Lower leg skin (tissue), 3 donors: ENCODE measurements around the gene CELF2.

ENCODE experiments used
- POLR2A ChIP-seq, 2 donors: fragments of 450-650 bp; IDR thresholded peaks; one replicate each; pipeline ENCODE4 v1.6.1; 2016 to 2017; ENCODE audit warnings: antibody characterized with exemption in 2 of 2, mild to moderate bottlenecking in 1 of 2, moderate library complexity in 1 of 2
- TF ChIP-seq, protein P1 (sequence below), 3 donors: fragments of 450-650 bp; IDR thresholded peaks; one replicate each; pipeline ENCODE4 v1.5.1; 2016; ENCODE audit warnings: antibody characterized with exemption in 3 of 3, mild to moderate bottlenecking in 3 of 3, moderate library complexity in 2 of 3

DNA sequence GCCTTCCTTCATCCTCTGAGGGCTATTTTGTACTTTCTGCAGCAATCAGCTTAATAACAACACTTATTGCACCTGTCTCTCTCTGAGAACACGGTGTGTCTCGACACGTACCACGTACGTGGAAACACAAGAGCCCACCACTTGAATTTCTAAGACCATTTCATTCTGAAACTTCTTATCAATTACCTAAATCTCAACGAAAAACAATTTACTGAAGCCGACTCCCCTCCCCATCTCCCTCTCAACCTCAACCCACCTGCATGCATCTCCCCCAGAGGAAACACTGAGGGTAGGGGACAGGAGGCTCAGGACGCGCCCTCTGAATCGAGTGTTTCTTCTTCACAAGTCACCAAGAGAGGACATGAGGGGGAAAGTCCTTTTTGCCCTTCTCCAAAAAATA lies 315.2 kb downstream of the CELF2 start:
- TF ChIP-seq, protein P1, sequence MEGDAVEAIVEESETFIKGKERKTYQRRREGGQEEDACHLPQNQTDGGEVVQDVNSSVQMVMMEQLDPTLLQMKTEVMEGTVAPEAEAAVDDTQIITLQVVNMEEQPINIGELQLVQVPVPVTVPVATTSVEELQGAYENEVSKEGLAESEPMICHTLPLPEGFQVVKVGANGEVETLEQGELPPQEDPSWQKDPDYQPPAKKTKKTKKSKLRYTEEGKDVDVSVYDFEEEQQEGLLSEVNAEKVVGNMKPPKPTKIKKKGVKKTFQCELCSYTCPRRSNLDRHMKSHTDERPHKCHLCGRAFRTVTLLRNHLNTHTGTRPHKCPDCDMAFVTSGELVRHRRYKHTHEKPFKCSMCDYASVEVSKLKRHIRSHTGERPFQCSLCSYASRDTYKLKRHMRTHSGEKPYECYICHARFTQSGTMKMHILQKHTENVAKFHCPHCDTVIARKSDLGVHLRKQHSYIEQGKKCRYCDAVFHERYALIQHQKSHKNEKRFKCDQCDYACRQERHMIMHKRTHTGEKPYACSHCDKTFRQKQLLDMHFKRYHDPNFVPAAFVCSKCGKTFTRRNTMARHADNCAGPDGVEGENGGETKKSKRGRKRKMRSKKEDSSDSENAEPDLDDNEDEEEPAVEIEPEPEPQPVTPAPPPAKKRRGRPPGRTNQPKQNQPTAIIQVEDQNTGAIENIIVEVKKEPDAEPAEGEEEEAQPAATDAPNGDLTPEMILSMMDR (IDR thresholded peaks at IDR 0.05) = no peak
- no peak for TF ChIP-seq POLR2A (IDR thresholded peaks at IDR 0.05)
